Measurements from ENCODE around the gene WDR90.

WDR90 gene

DNA sequence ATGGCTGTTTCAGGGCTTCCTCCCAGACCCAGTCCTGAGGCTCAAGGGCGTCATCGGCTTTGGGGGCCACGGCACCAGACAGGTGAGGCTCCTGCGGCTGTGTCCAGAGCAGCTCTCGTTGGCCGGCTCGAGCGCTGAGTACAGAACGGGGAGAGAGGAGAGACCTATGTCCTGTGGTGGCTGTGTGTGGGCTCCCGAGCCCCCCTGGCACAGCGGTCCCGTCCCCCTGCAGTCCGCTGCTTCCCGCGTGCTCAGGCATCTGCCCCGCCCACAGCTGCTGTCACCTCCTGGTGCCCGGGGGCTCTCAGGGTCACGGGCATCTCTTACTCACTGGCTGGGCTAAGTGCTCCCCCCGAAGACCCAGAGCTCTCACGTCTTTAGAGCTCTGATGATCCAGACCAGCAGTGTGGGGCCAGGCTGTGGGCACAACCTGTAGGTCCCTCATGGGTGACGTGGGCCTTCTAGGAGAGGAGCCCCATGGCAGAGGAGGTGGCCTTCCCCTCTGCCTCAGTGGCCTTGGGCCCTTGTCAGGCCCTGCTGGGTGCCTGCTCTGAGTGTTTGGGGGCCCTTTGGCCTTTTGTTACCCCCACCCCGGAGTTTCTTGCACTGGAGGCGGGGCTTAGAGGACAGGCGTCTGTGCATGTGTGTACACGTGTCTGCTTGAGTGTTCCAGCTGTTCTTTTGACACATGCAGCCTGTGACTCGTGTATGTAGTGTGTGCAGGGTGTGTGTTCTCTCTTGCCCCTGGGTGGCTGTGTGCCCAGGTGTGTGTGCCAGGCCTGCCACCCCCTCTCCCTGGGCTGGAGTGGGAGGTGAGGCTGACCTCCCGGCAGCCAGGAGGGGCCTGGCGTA is 3.5 kb downstream of the WDR90 start:
- Histone ChIP-seq H3K4me1 (no peaks in the 10 kb centered on the region), H3K9me3 (no peaks in the 10 kb centered on the region), H3K27me3 (no peaks in the 10 kb centered on the region), H3K4me3 (ENCODE audit: low read depth, low read length) (no peak overlapping the region), H3K36me3 (peaks cover 20% of the 10 kb centered on the region)
- TF ChIP-seq, protein P1, sequence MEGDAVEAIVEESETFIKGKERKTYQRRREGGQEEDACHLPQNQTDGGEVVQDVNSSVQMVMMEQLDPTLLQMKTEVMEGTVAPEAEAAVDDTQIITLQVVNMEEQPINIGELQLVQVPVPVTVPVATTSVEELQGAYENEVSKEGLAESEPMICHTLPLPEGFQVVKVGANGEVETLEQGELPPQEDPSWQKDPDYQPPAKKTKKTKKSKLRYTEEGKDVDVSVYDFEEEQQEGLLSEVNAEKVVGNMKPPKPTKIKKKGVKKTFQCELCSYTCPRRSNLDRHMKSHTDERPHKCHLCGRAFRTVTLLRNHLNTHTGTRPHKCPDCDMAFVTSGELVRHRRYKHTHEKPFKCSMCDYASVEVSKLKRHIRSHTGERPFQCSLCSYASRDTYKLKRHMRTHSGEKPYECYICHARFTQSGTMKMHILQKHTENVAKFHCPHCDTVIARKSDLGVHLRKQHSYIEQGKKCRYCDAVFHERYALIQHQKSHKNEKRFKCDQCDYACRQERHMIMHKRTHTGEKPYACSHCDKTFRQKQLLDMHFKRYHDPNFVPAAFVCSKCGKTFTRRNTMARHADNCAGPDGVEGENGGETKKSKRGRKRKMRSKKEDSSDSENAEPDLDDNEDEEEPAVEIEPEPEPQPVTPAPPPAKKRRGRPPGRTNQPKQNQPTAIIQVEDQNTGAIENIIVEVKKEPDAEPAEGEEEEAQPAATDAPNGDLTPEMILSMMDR (IDR thresholded peaks at IDR 0.05; ENCODE audit: low read depth, low read length) = no peak
- no peak for DNase-seq

DNA sequence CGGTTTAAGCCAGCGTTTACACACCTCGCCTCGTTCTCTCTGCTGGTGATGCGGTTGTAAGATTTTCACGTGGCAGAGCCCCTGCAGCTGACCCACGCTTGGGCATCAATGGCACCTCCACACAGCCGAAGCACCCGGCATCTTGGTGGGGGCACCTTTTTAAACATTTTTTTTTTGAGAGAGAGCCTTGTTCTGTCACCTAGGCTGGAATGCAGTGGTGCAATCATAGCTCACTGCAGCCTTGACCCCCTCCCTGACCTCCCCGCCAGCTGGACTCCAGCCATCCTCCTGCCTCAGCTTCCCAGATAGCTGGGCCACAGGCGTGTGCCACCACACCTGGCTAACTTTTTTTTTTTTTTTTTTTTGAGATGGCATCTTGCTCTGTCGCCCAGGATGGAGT is 4.9 kb downstream of the WDR90 start:
- H3K36me3 ChIP-seq = peaks cover 30% of the 10 kb centered on the region
- no peaks in the 10 kb centered on the region for H3K27me3 ChIP-seq
- H3K4me3 ChIP-seq (ENCODE audit: low read depth, low read length) = no peak overlapping the region
- TF ChIP-seq, protein P1 (IDR thresholded peaks at IDR 0.05; ENCODE audit: low read depth, low read length) = no peak
- no peaks in the 10 kb centered on the region for H3K9me3 ChIP-seq
- no peak for DNase-seq
- H3K4me1 ChIP-seq = no peaks in the 10 kb centered on the region

DNA sequence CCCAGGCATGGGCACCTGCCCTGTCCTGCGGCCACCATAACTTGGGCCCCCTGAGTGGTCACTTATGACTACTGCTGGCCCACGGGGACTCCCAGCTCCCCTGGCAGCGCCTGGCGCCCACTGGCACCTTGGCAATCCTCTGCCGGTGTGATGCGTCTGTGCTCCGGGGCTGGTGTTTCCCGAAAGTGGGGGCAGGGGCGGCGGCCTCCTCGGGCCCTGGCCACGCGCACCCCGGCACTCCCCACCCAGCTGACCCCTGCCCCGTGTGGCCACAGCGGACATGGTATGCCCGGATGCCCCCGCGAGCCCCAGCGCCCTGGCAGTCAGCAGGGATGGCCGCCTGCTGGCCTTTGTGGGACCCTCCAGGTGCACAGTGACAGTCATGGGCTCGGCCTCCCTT is 8.3 kb downstream of the WDR90 start:
- H3K9me3 ChIP-seq = no peaks in the 10 kb centered on the region
- no peaks in the 10 kb centered on the region for H3K27me3 ChIP-seq
- H3K4me1 ChIP-seq = peaks cover 13% of the 10 kb centered on the region
- peaks cover 34% of the 10 kb centered on the region for H3K36me3 ChIP-seq
- TF ChIP-seq, protein P1 (IDR thresholded peaks at IDR 0.05; ENCODE audit: low read depth, low read length) = no peak
- DNase-seq = no peak
- H3K4me3 ChIP-seq (ENCODE audit: low read depth, low read length) = no peak overlapping the region

DNA sequence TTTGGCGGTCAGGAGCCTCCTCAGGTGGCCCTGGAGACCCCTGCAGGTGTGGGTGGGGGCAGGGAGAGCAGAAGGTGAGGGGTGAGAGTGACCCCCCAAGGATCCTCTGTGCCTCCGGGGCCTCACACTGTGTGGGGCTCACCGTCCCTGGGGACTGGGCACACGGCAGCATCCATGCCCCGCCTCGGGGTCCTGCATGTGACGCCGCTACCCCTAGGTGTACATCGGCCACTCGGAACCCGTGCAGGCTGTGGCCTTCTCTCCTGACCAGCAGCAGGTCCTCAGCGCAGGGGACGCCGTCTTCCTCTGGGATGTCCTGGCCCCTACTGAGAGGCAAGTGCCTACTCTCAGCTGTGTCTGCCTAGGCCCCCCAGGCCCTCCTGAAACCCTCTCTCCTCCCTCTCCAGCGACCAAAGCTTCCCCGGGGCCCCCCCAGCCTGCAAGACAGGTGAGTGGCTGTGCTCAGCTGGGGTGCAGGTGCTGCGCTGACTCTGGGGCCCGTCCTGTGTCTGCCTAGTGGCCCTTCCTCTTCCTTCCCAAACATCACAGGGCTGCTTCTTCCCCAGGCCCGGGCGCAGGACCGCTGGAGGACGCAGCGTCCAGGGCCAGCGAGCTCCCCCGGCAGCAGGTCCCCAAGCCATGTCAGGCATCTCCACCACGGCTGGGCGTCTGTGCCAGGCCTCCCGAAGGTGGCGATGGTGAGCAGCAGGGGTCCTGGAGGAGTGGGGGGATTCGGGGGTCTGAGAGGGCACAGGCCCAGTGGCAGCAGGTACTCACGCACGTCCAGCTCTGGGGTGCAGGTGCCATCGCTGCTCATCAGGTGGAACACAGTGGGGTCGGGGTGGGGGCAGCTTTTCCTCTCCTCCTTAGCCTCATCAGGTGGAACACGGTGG is 9.8 kb downstream of the WDR90 start:
- H3K36me3 ChIP-seq = peaks cover 34% of the 10 kb centered on the region
- peaks cover 13% of the 10 kb centered on the region for H3K4me1 ChIP-seq
- H3K27me3 ChIP-seq = no peaks in the 10 kb centered on the region
- H3K4me3 ChIP-seq (ENCODE audit: low read depth, low read length) = no peak overlapping the region
- TF ChIP-seq, protein P1 (IDR thresholded peaks at IDR 0.05; ENCODE audit: low read depth, low read length) = peak; percentile 39
- no peaks in the 10 kb centered on the region for H3K9me3 ChIP-seq
- DNase-seq = no peak

DNA sequence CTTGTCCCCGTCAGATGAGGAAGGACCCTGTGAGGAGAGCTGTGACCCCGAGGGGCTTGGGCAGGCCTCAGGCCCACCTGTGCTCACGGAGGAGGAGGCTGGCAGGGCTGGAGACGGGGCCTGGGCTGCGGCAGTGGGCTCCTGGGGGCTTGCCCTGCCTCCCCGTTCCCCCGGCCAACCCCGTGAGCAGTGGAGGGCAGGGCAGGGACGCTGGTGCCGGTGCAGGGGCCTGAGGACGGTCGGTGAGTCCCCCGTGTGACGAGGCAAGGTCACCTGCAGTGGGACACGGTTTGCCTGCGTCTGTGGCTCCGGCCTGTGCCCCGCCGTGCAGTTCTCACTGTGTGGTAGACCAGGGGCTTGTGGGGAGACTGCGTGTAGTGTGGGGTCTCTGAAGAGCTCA is 10.5 kb downstream of the WDR90 start:
- peaks cover 34% of the 10 kb centered on the region for H3K36me3 ChIP-seq

More for the DNA sequence above, 10.5 kb downstream of the WDR90 start:
- TF ChIP-seq, protein P1 (IDR thresholded peaks at IDR 0.05; ENCODE audit: low read depth, low read length) = no peak
- Histone ChIP-seq H3K4me1 (peaks cover 13% of the 10 kb centered on the region), H3K9me3 (no peaks in the 10 kb centered on the region), H3K4me3 (ENCODE audit: low read depth, low read length) (no peak overlapping the region), H3K27me3 (no peaks in the 10 kb centered on the region)
- no peak for DNase-seq
